Activated CD4-positive, alpha-beta T cell treated with anti-CD3 and anti-CD28 coated beads, Interleukin-10, Interleukin-2, amounts not matched to agents 100 ng/mL and 50 ng/mL, durations not matched to agents 16 hours and 8 hours (primary cell): ENCODE measurements around the gene ZBTB12.

Experiments
- DNase-seq: peaks from one replicate; pipeline ENCODE4 v3.0.0-alpha.2; 2020

The ZBTB12 gene

DNA sequence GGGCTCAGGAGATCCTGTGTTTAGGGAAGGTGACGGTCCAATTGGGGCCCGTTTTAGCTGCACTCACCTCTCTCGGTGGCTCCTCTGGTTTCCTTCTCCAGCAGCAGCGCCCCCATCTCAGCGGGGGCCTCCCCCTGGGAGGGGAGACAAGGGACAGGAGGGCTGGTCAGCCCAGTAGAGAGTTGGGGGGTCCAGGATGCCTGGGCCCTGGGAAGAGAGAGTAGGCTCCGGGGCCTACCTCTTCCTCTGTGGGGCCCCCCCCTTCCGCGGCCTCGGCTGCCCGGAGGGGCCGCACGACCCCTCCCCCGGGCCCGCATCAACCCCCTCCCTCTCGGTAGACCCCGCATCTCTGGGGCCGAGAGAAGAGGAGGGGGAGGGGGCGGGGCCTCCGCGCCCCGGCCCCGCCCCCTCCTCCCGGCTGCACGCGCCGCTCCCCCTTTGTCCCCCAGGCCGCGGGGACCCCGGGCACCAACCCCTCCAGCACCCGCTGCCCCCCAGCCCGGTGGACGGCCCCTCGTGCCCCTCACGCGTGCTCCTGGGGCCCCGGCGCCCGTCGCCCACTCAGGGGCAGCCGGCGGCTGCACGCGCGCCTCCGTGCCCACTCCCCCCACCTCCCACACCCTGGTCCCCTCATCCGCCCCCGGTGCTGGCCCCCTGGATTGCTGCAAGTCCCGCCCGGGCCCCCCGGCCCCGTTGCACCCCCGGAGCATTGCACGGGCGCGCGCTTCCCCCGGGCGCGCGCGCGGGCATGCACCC lies 4.9 kb downstream of the ZBTB12 start:
- no peak for DNase-seq

- no peak for DNase-seq
These were observed 5.4 kb downstream of the ZBTB12 start for GRCh38 chr6:31896493-31896855.

GRCh38 chr6:31892821-31893220 lies 9.1 kb downstream of the ZBTB12 start:
- no peak for DNase-seq

DNA sequence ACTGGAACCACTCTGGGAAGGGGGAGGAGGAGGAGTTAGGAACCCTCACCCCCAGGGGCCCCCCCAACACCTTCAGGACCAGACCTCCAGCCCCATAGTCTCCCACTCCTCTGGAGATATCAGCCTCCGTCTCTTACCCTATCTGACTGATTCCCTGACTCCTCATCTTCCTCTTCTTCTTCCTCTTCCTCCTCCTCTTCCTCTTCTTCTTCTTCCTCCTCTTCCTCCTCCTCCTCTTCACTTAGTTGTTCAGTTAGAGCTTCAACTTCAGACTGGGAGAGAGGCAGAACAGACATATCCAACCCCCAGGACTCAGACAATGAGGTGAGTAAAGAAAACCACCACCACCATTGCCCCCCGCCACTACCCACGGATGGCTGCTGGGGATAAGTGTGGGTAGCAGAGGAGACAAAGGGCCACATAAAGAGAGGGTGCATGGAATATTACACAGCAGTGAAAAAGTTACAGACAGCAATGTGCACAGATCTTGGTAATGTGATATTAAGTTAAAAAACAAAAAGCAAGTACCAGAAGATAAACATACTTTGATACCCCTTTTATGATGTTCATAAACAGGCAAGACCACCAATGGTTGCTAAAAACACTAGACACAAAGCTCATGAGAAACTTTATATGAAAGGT lies 12.4 kb downstream of the ZBTB12 start:
- DNase-seq, result no peak

DNA sequence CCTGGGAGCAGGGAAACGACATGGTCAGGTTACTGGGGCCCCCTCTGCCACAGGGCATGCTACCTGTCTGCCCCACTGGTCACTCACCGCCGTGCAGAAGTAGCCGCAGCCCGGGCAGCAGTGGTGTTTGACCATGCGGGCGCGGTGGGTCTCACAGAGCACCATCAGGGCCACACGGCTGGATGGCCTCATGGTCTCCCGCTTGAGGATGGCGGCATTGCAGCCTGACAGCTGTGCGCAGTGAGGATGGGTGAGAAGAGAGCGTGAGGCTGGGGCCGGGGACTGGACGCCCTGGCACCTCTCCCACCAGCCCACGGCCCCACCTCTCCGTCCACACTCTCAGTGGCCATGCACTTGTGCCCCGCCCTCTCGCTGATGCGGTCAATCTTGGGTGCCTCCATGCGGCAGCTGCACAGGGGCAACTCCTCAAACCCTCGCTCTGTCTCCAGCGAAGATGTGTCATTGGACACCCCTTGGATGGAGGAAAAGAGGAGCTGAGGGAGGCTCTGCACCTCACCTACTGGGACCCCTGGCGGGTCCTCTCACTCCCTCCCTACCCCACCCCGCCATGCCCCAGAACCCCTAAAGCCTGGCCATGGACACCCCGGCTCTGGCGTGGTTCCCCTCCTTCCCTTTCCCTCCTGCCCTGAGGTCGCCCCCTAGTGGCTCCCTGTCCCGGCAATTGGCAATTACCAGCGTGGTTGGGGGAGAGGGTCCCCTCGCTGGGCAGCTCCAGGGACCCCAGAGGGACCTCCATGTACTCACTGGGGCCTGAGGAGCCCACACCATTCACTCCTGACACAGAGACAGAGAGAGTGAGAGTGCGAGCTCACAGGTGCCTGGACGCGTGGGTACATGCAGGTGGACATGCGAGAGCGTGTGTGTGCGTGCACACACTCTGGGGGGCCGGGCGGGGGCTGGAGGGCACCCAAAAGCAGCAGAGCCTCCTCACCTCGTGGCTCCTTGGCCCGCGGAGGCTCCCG lies 13.3 kb downstream of the ZBTB12 start:
- peak; percentile 50 for DNase-seq

DNA sequence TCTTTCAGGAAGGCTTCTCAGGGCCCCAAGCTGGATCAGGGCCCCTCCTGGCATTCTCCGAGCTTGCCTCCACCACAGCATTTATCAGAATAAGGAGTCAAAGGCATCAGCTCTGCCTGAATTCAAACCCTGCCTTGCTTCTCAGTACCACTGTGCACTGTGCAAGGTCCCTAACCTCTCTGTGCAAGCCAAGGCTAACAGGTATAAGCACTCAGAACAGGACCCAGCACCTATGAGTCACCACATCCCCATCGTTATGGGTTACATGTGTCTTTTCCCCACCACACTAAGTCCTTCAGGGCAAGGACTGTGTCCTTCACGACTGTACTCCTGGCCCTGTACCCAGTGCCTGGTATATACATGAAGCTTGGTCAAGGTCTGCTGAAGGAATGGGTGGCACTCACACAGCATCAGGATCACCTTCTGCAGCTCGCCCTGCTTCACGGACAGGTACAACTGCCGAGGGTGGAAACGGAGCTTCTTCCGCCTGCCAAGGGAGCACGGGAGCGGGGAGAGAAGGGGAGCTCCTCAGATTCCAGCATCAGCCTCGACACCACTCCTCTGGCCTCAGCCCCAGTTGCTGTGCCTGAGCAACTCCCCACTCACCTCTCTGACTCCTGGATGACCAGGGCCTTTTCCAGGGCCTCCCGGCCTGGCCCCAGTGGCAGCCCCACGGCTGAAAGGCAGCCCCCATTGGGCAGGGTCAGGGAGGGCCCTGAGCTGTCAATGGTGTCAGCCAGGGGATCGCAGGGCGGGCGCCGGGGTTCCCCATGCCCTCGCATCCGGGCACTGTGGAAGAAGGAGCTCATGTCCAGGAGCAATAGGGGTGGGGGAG lies 14.5 kb downstream of the ZBTB12 start:
- no peak for DNase-seq

GRCh38 chr6:31886541-31886991 lies 15.3 kb downstream of the ZBTB12 start:
- no peak for DNase-seq

DNA sequence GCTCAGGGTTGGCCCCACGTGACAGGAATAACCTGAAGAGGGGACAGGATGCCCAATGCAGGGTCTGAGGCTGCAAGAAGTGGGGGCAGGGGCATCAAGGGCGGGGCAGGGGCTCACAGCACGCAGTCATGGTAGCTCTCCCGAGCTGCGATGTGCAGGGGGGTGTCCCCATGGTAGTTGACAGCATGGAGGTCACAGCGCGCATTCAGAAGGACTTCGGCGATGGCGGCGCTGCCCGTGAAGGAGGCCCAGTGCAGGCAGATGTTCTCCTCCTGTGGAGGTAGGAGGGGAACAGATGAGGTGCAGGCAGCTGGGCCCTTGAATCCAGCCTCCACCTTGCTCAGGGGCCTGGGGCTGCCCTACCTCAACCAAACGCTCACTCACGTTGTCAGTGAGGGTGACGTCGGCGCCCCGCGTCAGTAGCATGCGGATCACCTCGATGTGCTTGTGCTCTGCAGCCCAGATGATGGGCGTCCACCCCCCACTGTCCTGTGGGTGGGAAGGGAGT lies 17.3 kb downstream of the ZBTB12 start:
- no peak for DNase-seq

DNA sequence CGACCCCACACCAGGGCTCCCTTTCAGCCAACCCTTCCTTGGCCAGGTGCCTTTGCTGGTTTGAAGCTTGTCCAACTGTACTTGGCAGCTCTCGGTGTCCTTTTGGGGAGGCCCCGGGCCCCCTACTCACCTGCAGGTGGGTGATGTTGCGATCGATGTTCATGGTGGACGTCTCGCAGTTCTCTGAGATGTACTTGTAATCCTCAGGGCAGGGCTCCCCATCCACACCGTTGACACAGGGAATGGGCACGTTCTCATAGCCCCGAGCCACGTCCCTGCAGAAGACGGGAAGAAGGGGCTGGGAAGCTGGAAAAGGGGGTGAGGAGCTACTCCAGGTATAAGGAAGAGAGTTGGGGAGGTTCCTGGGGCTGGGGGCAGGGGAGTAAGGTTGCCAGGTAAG lies 18.2 kb downstream of the ZBTB12 start:
- no peak for DNase-seq

GRCh38 chr6:31882344-31882743 lies 19.5 kb downstream of the ZBTB12 start:
- no peak for DNase-seq

DNA sequence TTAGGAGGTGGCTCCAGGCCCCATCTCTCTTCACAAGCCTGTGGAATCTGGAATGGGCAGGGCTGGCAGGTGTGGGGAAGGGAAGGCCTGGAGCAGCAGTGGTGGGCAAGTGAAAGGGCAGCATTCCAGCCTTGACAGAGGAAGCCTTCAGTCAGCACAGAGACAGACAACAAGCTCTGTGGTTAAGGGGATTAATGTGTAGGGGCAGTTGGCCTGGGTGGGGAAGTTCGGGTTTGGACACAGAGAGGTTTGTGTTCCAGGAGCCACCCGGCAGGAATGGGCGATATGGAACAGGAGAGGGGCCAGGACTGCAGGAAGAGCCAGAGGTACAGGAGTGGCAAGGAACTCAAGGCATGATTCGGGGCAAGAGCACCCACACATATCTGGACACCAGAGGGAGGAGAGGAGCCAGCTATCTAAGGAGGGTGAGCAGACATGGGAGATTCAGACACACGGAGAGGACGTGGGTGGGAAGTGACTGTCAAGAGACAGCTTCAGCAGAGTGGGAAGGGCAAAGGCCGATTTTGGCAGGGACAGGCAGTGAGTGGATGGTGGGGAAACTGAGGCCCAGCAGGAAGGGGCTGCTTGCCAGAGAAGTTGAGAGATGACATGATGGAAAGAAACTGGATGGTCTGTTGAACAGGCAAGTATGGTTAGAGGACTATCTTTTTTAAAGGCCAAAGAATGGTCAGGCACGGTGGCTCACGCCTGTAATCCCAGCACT lies 20.6 kb downstream of the ZBTB12 start:
- no peak for DNase-seq

- no peak for DNase-seq
These were observed 21.3 kb downstream of the ZBTB12 start for GRCh38 chr6:31880616-31881015.

- DNase-seq, result no peak
These were observed 22.0 kb downstream of the ZBTB12 start for GRCh38 chr6:31879901-31880300.

GRCh38 chr6:31879143-31879542 lies 22.7 kb downstream of the ZBTB12 start:
- DNase-seq, result no peak

DNA sequence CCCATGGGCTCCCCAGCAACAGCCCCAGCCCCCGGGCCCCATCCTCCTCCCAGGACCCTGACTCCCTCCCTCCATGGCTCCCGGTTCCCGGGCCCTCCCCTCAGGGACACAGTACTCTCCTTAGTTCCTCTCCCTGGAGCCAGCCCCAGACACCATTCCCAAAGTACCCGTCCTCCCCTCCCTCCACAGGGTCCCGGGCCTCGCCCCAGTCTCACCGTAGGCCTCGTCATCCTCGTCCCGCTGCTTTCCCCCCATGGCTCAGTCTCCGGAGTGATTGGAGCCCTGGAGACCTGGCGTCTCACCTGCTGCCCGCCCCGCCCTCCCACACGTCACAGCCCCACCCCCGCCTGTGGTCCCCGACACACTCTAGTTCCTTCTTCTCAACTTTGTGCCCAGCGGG lies 23.2 kb downstream of the ZBTB12 start, which contains the start of gene SLC44A4:
Gene SLC44A4 (minus strand): TSS at position 272 of the 400 bp plus-strand sequence. CDS start 17 bp downstream, at position 255.
- DNase-seq, result no peak

- no peak for DNase-seq
These were observed 23.7 kb downstream of the ZBTB12 start for GRCh38 chr6:31878222-31878621.

DNA sequence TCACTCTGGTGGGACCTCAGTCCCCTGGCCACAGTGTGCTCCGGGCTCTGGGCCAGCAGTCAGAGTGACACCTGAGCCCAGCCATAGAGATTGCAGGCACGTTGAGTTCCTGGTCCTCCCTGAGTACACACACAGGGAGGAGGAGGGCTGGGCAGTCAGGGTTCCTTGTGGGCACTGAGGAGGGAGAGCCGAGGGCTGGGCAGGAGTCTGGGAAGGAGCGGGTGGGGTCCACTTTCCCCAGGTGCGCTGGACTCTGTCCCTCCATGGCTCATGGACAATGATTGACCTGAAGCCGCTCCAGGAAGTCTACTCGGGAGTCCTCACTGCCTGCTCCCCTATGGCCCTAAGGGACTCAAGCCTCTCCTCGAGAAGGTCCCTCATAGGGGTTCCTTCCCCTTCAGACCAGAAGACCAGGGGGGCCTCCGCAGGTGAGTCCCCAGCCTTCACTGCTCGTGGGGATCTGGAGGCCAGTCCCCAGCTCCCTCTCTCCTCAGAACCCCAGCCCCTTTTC lies 24.2 kb downstream of the ZBTB12 start:
- no peak for DNase-seq

- DNase-seq, result no peak
These were observed 24.7 kb downstream of the ZBTB12 start for GRCh38 chr6:31877125-31877650.

DNA sequence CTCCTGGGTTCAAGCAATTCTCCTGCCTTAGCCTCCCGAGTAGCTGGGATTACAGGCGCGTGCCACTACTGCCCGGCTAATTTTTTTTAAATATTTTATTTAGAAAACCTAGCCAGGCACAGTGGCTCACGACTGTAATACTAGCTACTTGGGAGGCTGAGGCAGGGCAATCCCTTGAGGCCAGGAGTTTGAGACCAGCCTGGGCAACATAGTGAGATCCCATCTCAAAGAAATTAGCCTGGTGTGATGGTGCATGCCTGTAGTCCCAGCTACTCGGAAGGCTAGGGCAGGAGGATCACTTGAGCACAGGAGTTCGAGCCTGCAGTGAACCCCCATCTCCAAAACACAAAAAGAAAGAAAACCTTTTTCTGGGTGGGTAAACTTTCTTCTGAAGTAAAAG lies 25.5 kb downstream of the ZBTB12 start:
- no peak for DNase-seq

- DNase-seq, result no peak
These were observed 26.0 kb downstream of the ZBTB12 start for GRCh38 chr6:31875877-31876276.
